ENCODE data around the gene RGS8.

GRCh38 chr1:182724215-182724614 is 39.8 kb upstream of the RGS8 start:
- TF ChIP-seq, protein P1, sequence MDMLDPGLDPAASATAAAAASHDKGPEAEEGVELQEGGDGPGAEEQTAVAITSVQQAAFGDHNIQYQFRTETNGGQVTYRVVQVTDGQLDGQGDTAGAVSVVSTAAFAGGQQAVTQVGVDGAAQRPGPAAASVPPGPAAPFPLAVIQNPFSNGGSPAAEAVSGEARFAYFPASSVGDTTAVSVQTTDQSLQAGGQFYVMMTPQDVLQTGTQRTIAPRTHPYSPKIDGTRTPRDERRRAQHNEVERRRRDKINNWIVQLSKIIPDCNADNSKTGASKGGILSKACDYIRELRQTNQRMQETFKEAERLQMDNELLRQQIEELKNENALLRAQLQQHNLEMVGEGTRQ (CRISPR knock-in tag; IDR thresholded peaks at IDR 0.05), result no peak
- TF ChIP-seq ELF4 (CRISPR knock-in tag; IDR thresholded peaks at IDR 0.05; ENCODE audit: low read depth) (no peak), CTCF (IDR thresholded peaks at IDR 0.05) (no peak), ZNF416 (CRISPR knock-in tag; IDR thresholded peaks at IDR 0.05) (no peak)

Data from WTC11 (cell line).